Endothelial cell of umbilical vein (primary cell): ENCODE results near the gene TGDS. TPM values are rescaled to one million over a fixed set of nuclear protein-coding genes. Genes with fewer than 3 reads are reported as not detected.
A peak's percentile ranks its signal among the peaks of the same experiment; 100 is the strongest.

Experiments
- BruUV-seq: library from RNA; stranded (reverse); fragments of 400-500 nt; replicated peaks from 2 replicates; lab custom pipeline; 2021; lab: Mats Ljungman, UMichigan
- CTCF ChIA-PET: fragments of 300-600, 350-600 bp; sonication (Branson Sonifier 250); formaldehyde crosslinking; loops from one replicate; lab custom pipeline; 2021; ENCODE audit warnings: antibody characterized with exemption, inconsistent platforms; lab: Charles Lee
- POLR2A ChIA-PET: fragments of 300-600, 350-600 bp; sonication (Branson Sonifier 250); formaldehyde crosslinking; loops from one replicate; lab custom pipeline; 2021; ENCODE audit warnings: antibody characterized with exemption, inconsistent platforms; lab: Charles Lee
- DNase-seq: peaks from one replicate; pipeline ENCODE4 v3.0.0-alpha.2; 2011; ENCODE audit warnings: low read depth, low spot score
- FAIRE-seq: peaks from 2 replicates; lab custom pipeline; 2011; peaks lifted over from hg19 to GRCh38; lab: Jason Lieb, UNC
- H2AFZ ChIP-seq: 2 replicates; pipeline ENCODE4 v1.6.0; 2012; ENCODE audit warnings: low read depth, low read length, control low read depth, inconsistent platforms
- H3K27ac ChIP-seq: 2 replicates; pipeline ENCODE4 v1.5.1; 2011; ENCODE audit warnings: low read depth, mild to moderate bottlenecking, control low read depth, low read length, moderate library complexity; ENCODE audit not compliant: insufficient read depth
- H3K27me3 ChIP-seq, 2 experiments: 2 replicates each; pipeline versions ENCODE4 v1.6.0 to v1.6.1; 2011; ENCODE audit warnings: low read length in 2 of 2, mixed read lengths in 1 of 2; ENCODE audit not compliant: control insufficient read depth in 2 of 2, insufficient read depth in 2 of 2
- H3K36me3 ChIP-seq, 2 experiments: 2 replicates in 1 of 2; 3 replicates in 1 of 2; pipeline ENCODE4 v1.5.1; 2011; ENCODE audit warnings: low read length in 2 of 2, mild to moderate bottlenecking in 1 of 2, moderate library complexity in 1 of 2; ENCODE audit not compliant: control insufficient read depth in 2 of 2, insufficient read depth in 2 of 2; ENCODE audit errors: extremely low read depth in 1 of 2
- H3K4me1 ChIP-seq: 3 replicates; pipeline ENCODE4 v1.5.1; 2011; ENCODE audit warnings: mild to moderate bottlenecking, low read length; ENCODE audit not compliant: control insufficient read depth, insufficient read depth; ENCODE audit errors: extremely low read depth
- H3K4me2 ChIP-seq: 2 replicates; pipeline ENCODE4 v1.6.1; 2011; ENCODE audit warnings: low read length, control low read depth, mixed read lengths; ENCODE audit not compliant: insufficient read depth
- H3K4me3 ChIP-seq, 3 experiments: fragments of 200-600 bp in 1 of 3; sonication (generic), shearing (Covaris generic) in 1 of 3; replicated peaks in 1 of 3; 2 replicates each; pipeline ENCODE4 v1.5.1; 2011 to 2016; ENCODE audit warnings: control low read depth in 3 of 3, low read length in 3 of 3, mild to moderate bottlenecking in 2 of 3, inconsistent platforms in 1 of 3, low read depth in 1 of 3, moderate library complexity in 1 of 3; ENCODE audit not compliant: insufficient read depth in 1 of 3
- H3K79me2 ChIP-seq: 2 replicates; pipeline ENCODE4 v1.6.0; 2012; ENCODE audit warnings: low read length, inconsistent platforms; ENCODE audit not compliant: control insufficient read depth, insufficient read depth
- H3K9ac ChIP-seq: replicated peaks from 2 replicates; pipeline ENCODE3; 2011; ENCODE audit warnings: low read length, control low read depth; ENCODE audit not compliant: insufficient read depth; ENCODE audit errors: extremely low read depth
- H3K9me1 ChIP-seq: replicated peaks from 3 replicates; pipeline ENCODE4 v1.6.0; 2011; ENCODE audit warnings: mild to moderate bottlenecking, low read length; ENCODE audit not compliant: control insufficient read depth, insufficient read depth; ENCODE audit errors: extremely low read depth
- H3K9me3 ChIP-seq: replicated peaks from 2 replicates; pipeline ENCODE4 v1.5.1; 2012; ENCODE audit warnings: low read length, inconsistent platforms; ENCODE audit not compliant: control insufficient read depth, insufficient read depth
- H4K20me1 ChIP-seq: replicated peaks from 2 replicates; pipeline ENCODE3; 2011; ENCODE audit warnings: mild to moderate bottlenecking, low read length; ENCODE audit not compliant: control insufficient read depth, insufficient read depth; ENCODE audit errors: extremely low read depth
- EZH2 ChIP-seq: IDR thresholded peaks from 2 replicates; pipeline ENCODE4 v1.6.1; 2012; ENCODE audit warnings: borderline replicate concordance, low read depth, mild to moderate bottlenecking, moderate library complexity, low read length, inconsistent platforms; ENCODE audit not compliant: severe bottlenecking
- FOS ChIP-seq: IDR thresholded peaks from 2 replicates; pipeline ENCODE4 v1.6.1; 2011; ENCODE audit warnings: mild to moderate bottlenecking, low read length, moderate library complexity, borderline replicate concordance; ENCODE audit not compliant: insufficient read depth
- GATA2 ChIP-seq: IDR thresholded peaks from 2 replicates; pipeline ENCODE4 v1.7.0; 2011; ENCODE audit warnings: low read depth, mild to moderate bottlenecking, moderate library complexity, mixed read lengths, low read length; ENCODE audit not compliant: insufficient read length, insufficient read depth
- MAX ChIP-seq: IDR thresholded peaks from 2 replicates; pipeline ENCODE4 v1.6.1; 2011; ENCODE audit not compliant: insufficient read depth, insufficient read length
- MYC ChIP-seq: IDR thresholded peaks from one replicate; pipeline ENCODE4 v1.6.1; 2011; ENCODE audit warnings: mild to moderate bottlenecking, low read depth, low read length
- POLR2A ChIP-seq: IDR thresholded peaks from 2 replicates; pipeline ENCODE4 v1.6.1; 2012; ENCODE audit warnings: low read depth, mild to moderate bottlenecking, control low read depth, low read length
- POLR2AphosphoS5 ChIP-seq: IDR thresholded peaks from 2 replicates; pipeline ENCODE4 v1.6.1; 2012; ENCODE audit warnings: low read depth, mild to moderate bottlenecking, control low read depth, low read length, moderate library complexity; ENCODE audit not compliant: insufficient read depth
- dilution Hi-C: fragments of 300-500 bp; cut with MboI; formaldehyde crosslinking; loops from one replicate; pipeline ENCODE4 v1.15.0; 2019; ENCODE audit warnings: low sequenced_read_pairs; ENCODE audit not compliant: extremely low pct_ligation_motif_present
- intact Hi-C: fragments of 100-400 bp; cut with micrococcal nuclease; formaldehyde crosslinking; loops from one replicate; pipeline ENCODE4 v1.10.0; 2022
- polyA plus RNA-seq, 4 experiments: library from polyadenylated mRNA; depleted of rRNA in 3 of 4; stranded (reverse) in 3 of 4; unstranded in 1 of 4; fragments of >200 nt; gene quantifications; 2 replicates each; pipeline versions ENCODE4 v1.2.1 to v1.2.3, GENCODE V29; 2011 to 2012; ENCODE audit warnings: missing spikeins in 1 of 4
- total RNA-seq: library from RNA; stranded (reverse); gene quantifications from 2 replicates; pipeline ENCODE4 v1.2.3, GENCODE V29; 2021

Gene TGDS
- total and polyA plus RNA-seq, 2 donors (not counting 3 experiments of a cell fraction or from before 2014, with no cell fraction given), result 7.3 to 9.3 TPM

DNA sequence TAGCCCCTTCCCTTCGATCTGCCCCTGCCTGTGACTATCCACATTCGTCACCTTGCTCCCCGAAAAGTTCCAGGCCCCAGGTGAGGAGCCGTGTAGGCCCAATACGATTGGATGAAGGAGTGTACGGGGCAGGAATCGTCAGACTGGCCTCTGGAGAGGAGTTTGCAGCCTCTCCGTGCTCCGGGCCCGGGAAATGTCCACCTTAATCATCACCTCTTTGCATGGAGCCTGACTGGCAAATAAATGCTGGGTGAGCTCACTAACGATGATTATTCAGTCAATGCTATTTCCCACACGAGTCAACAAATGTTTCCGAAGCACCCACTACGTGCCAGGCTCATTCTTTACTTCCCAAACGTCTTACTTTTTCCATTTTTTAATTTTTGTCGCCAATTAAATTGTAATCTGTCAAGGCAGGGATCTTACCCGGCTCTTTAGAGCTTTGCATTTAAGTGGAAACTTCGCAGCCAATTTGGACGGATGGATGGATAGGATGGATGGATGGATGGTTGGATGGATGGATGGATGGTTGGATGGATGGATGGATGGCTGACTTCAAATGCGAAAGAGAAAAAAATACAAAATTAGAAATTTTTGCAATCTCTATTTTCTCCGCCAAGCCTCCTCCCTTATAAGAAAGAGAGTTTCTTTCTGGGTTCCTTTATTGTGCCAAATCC is 45.8 kb downstream of the TGDS start:
- Histone ChIP-seq H3K9ac (peak overlapping the region; percentile 87), H3K4me3 (peak overlapping the region; percentile 57 to 84 (median 81)), H4K20me1 (no peaks in the 10 kb centered on the region), H3K9me1 (no peaks in the 10 kb centered on the region), H3K36me3 (no peaks in the 10 kb centered on the region), H3K9me3 (no peaks in the 10 kb centered on the region), H3K4me1 (peaks cover 6% of the 10 kb centered on the region), H3K79me2 (no peaks in the 10 kb centered on the region), H3K27ac (peak overlapping the region; percentile 68), H2AFZ (peak overlapping the region; percentile 96), H3K4me2 (peak overlapping the region; percentile 63), H3K27me3 (no peaks in the 10 kb centered on the region)
- dilution Hi-C loops, result no loop called here
- FAIRE-seq, result no peak
- no peak for DNase-seq
- TF ChIP-seq MYC (no peak), FOS (no peak)
- ChIA-PET POLR2A (interaction anchor here (1.1 kb wide), 1 partner anchor 46 kb away, joined by 4 read pairs; the partner anchor contains the start of gene TGDS), CTCF (interaction anchor here (1.2 to 2.8 kb wide), 11 partner anchors 11 to 606 kb away, joined by 3 to 30 read pairs (median 7); partner anchors contain the start of genes GPR180 and TGDS)
- intact Hi-C loops, result no loop called here
- BruUV-seq, result no TSS peak

- H3K4me2 ChIP-seq, result peak overlapping the region; percentile 89
- dilution Hi-C loops (no loop called here), intact Hi-C loops (loop anchor here (1.0 to 5.0 kb wide), 4 partner anchors 47 to 237 kb away; partner anchors contain the start of genes GPR180 and TGDS)
- peak overlapping the region; percentile 68 for H3K27ac ChIP-seq
- ChIA-PET POLR2A (interaction anchor here (1.1 kb wide), 1 partner anchor 46 kb away, joined by 4 read pairs; the partner anchor contains the start of gene TGDS), CTCF (interaction anchor here (1.2 to 2.8 kb wide), 11 partner anchors 11 to 606 kb away, joined by 3 to 30 read pairs (median 7); partner anchors contain the start of genes GPR180 and TGDS)
- H3K9me3 ChIP-seq, result no peaks in the 10 kb centered on the region
- peak; percentile 96 for DNase-seq
- no peaks in the 10 kb centered on the region for H3K36me3 ChIP-seq
- H3K4me1 ChIP-seq, result peaks cover 6% of the 10 kb centered on the region
- H3K27me3 ChIP-seq, result no peaks in the 10 kb centered on the region
- H3K9ac ChIP-seq, result peak overlapping the region; percentile 87
- TSS peak; percentile 99 for BruUV-seq
- no peaks in the 10 kb centered on the region for H3K9me1 ChIP-seq
- peak overlapping the region; percentile 98 for H2AFZ ChIP-seq
- TF ChIP-seq FOS, result no peak
- peak; percentile 6 for TF ChIP-seq MAX
- peak; percentile 49 for TF ChIP-seq POLR2A
- no peak for TF ChIP-seq EZH2
- TF ChIP-seq POLR2AphosphoS5, result peak; percentile 44
- peak; percentile 46 for TF ChIP-seq GATA2
- H3K79me2 ChIP-seq, result no peaks in the 10 kb centered on the region
- peak overlapping the region; percentile 57 to 84 (median 81) for H3K4me3 ChIP-seq
- H4K20me1 ChIP-seq, result no peaks in the 10 kb centered on the region
- FAIRE-seq, result peak; percentile 90
Observed at GRCh38 chr13:94549232-94550061, 46.5 kb downstream of the TGDS start.
